PFSK-1 (cell line): ENCODE measurements around the gene CCDC50.

ENCODE experiments used
- FOXP2 ChIP-seq: optimal IDR thresholded peaks from 2 replicates; pipeline ENCODE3; 2011; ENCODE audit warnings: borderline replicate concordance, control low read depth, inconsistent platforms; ENCODE audit not compliant: insufficient read depth; ENCODE audit errors: extremely low read length, extremely low read depth
- POLR2AphosphoS5 ChIP-seq: IDR thresholded peaks from 2 replicates; pipeline ENCODE4 v1.6.1; 2012; ENCODE audit warnings: low read depth, mild to moderate bottlenecking, control low read depth, low read length, moderate library complexity
- SIN3A ChIP-seq: IDR thresholded peaks from 2 replicates; pipeline ENCODE4 v1.6.1; 2012; ENCODE audit warnings: mild to moderate bottlenecking, low read length, moderate library complexity, borderline replicate concordance; ENCODE audit not compliant: insufficient read depth
- TAF1 ChIP-seq: IDR thresholded peaks from 2 replicates; pipeline ENCODE4 v1.6.1; 2012; ENCODE audit warnings: low read length, control low read depth, borderline replicate concordance; ENCODE audit not compliant: insufficient read depth
- TF ChIP-seq, protein P1 (sequence below), 2 experiments: IDR thresholded peaks; 2 replicates each; pipeline versions ENCODE4 v1.6.1 to v1.8.0; 2011 to 2012; ENCODE audit warnings: low read depth in 2 of 2, low read length in 2 of 2, control low read depth in 1 of 2, inconsistent platforms in 1 of 2, mild to moderate bottlenecking in 1 of 2, moderate library complexity in 1 of 2; ENCODE audit not compliant: insufficient read depth in 1 of 2

The CCDC50 gene

DNA sequence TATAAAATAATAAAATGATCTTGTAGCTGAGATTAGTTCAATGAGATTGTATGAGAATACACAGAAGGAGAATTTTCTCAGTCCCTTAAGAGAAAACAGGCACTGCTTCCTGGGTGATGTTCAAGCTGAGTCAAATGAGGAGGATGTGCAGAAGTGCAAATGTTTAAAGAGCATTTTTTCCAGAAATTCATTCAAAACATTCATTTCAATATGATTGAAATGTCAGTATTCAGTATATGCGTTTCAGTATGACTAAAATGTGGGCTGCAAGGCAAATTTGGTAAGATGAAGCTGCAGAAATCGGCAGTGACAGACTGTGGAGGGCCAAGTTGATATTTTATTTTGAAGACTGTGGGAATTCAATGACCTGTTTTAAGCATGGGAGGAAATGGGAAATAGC is 112.5 kb downstream of the CCDC50 start:
- TF ChIP-seq TAF1, result no peak
- no peak for TF ChIP-seq FOXP2
- TF ChIP-seq, protein P1, sequence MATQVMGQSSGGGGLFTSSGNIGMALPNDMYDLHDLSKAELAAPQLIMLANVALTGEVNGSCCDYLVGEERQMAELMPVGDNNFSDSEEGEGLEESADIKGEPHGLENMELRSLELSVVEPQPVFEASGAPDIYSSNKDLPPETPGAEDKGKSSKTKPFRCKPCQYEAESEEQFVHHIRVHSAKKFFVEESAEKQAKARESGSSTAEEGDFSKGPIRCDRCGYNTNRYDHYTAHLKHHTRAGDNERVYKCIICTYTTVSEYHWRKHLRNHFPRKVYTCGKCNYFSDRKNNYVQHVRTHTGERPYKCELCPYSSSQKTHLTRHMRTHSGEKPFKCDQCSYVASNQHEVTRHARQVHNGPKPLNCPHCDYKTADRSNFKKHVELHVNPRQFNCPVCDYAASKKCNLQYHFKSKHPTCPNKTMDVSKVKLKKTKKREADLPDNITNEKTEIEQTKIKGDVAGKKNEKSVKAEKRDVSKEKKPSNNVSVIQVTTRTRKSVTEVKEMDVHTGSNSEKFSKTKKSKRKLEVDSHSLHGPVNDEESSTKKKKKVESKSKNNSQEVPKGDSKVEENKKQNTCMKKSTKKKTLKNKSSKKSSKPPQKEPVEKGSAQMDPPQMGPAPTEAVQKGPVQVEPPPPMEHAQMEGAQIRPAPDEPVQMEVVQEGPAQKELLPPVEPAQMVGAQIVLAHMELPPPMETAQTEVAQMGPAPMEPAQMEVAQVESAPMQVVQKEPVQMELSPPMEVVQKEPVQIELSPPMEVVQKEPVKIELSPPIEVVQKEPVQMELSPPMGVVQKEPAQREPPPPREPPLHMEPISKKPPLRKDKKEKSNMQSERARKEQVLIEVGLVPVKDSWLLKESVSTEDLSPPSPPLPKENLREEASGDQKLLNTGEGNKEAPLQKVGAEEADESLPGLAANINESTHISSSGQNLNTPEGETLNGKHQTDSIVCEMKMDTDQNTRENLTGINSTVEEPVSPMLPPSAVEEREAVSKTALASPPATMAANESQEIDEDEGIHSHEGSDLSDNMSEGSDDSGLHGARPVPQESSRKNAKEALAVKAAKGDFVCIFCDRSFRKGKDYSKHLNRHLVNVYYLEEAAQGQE (IDR thresholded peaks at IDR 0.05; ENCODE audit: insufficient read depth in 1 of 2, low read depth in 2 of 2, low read length in 2 of 2), result no peak
- no peak for TF ChIP-seq SIN3A

DNA sequence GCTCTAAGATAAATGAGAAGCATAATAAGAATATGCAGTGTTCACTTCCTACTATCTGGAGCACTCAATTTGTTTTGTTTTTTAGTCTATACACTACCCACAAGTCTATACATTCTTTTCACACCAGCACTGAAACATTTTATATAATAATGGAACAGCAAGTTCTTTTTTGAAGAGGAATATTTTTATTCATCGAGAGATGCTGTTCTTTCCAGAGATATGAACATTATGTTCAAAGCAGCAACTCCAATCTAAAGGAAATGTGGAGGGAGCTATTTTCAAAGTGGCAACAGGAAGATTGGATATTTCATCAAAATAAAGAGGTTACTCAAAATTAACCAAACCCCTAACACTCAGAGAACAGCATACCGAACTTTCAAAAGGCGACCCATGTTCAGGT is 115.4 kb downstream of the CCDC50 start:
- TF ChIP-seq POLR2AphosphoS5, result no peak
- TF ChIP-seq FOXP2, result no peak
- TF ChIP-seq, protein P1 (IDR thresholded peaks at IDR 0.05; ENCODE audit: insufficient read depth in 1 of 2, low read depth in 2 of 2, low read length in 2 of 2), result no peak
- no peak for TF ChIP-seq SIN3A
- TF ChIP-seq TAF1, result no peak
